ENCODE results near the gene ULBP2.
"Not testable (repeated sequence)": the region's sequence is repeated elsewhere in the genome, so short reads cannot be mapped to it uniquely, and the experiment has no call there.

GRCh38 chr6:149945276-149945675 lies 3.5 kb downstream of the ULBP2 start:
- not testable (repeated sequence) for TF ChIP-seq ZNF565 (CRISPR knock-in tag; conservative IDR thresholded peaks at IDR 0.05; ENCODE audit: low read depth); RARB (CRISPR knock-in tag; IDR thresholded peaks at IDR 0.05); POU6F1 (CRISPR knock-in tag; IDR thresholded peaks at IDR 0.05; ENCODE audit: borderline replicate concordance, low read depth); ARNTL (CRISPR knock-in tag; IDR thresholded peaks at IDR 0.05; ENCODE audit: borderline replicate concordance, low read depth); PATZ1 (CRISPR knock-in tag; IDR thresholded peaks at IDR 0.05; ENCODE audit: borderline replicate concordance); ZNF8 (CRISPR knock-in tag; IDR thresholded peaks at IDR 0.05)

All from SK-N-SH treated with all-trans-retinoic acid at 6 μM for 48 hours (cell line).